GM23338 (cell line): Measurements from ENCODE around the gene CYP2D6. TPM values are rescaled to one million over a fixed set of nuclear protein-coding genes. Genes with fewer than 3 reads are reported as not detected.

Experiments
- ATAC-seq: fragments of 200-7000 bp; cut with Tn5 transposase; 3 replicates; pipeline ENCODE4 v1.9.1; 2020
- DNase-seq: peaks from one replicate; pipeline ENCODE4 v3.0.0-alpha.2; 2015; ENCODE audit warnings: low spot score
- H2AFZ ChIP-seq: fragments of 200-600 bp; sonication (generic); 2 replicates; pipeline ENCODE4 v1.8.0; 2016; ENCODE audit warnings: antibody characterized with exemption, mild to moderate bottlenecking, moderate library complexity
- H3F3A ChIP-seq: fragments of 200-600 bp; sonication (generic); replicated peaks from 2 replicates; pipeline ENCODE4 v1.8.0; 2017; ENCODE audit warnings: antibody characterized with exemption, mixed run types, low read depth
- H3K27ac ChIP-seq: fragments of 200-600 bp; sonication (generic); 2 replicates; pipeline ENCODE4 v1.6.1; 2016; ENCODE audit warnings: low read depth
- H3K27me3 ChIP-seq: fragments of 200-600 bp; sonication (generic); 2 replicates; pipeline ENCODE4 v1.8.0; 2016; ENCODE audit warnings: mild to moderate bottlenecking, mixed run types, moderate library complexity; ENCODE audit not compliant: insufficient read depth
- H3K36me3 ChIP-seq: fragments of 200-600 bp; sonication (generic); 2 replicates; pipeline ENCODE4 v1.8.0; 2016; ENCODE audit warnings: mild to moderate bottlenecking; ENCODE audit not compliant: insufficient read depth
- H3K4me1 ChIP-seq: fragments of 200-600 bp; sonication (generic); 2 replicates; pipeline ENCODE4 v1.8.0; 2016; ENCODE audit warnings: mild to moderate bottlenecking, moderate library complexity; ENCODE audit not compliant: insufficient read depth
- H3K4me2 ChIP-seq: fragments of 200-600 bp; sonication (generic); 2 replicates; pipeline ENCODE4 v1.7.1; 2017; ENCODE audit warnings: mixed run types
- H3K4me3 ChIP-seq: fragments of 200-600 bp; sonication (generic); 2 replicates; pipeline ENCODE4 v1.6.1; 2016; ENCODE audit warnings: mixed run types
- H3K79me2 ChIP-seq: fragments of 200-600 bp; sonication (generic); replicated peaks from 2 replicates; pipeline ENCODE4 v1.8.0; 2017; ENCODE audit warnings: mild to moderate bottlenecking; ENCODE audit not compliant: insufficient read depth
- H3K9me2 ChIP-seq: fragments of 200-600 bp; sonication (generic); 2 replicates; pipeline ENCODE4 v1.8.0; 2017; ENCODE audit not compliant: insufficient read depth
- H4K20me1 ChIP-seq: fragments of 200-600 bp; sonication (generic); replicated peaks from 2 replicates; pipeline ENCODE4 v1.8.0; 2017; ENCODE audit warnings: mild to moderate bottlenecking; ENCODE audit not compliant: insufficient read depth
- H3K27ac Mint-ChIP-seq: 2 replicates; pipeline ENCODE4 v1.8.0; 2020; ENCODE audit warnings: inconsistent platforms, mild to moderate bottlenecking, moderate library complexity, mixed read lengths
- H3K27me3 Mint-ChIP-seq: 3 replicates; pipeline ENCODE4 v1.8.0; 2022; ENCODE audit warnings: low read depth, mild to moderate bottlenecking, moderate library complexity, mixed read lengths, inconsistent platforms; ENCODE audit not compliant: insufficient read depth, poor library complexity
- H3K36me3 Mint-ChIP-seq: 3 replicates; pipeline ENCODE4 v1.8.0; 2021; ENCODE audit warnings: low read depth, mild to moderate bottlenecking, inconsistent platforms, moderate library complexity, mixed read lengths
- H3K4me1 Mint-ChIP-seq: 3 replicates; pipeline ENCODE4 v1.8.0; 2020; ENCODE audit warnings: mild to moderate bottlenecking, inconsistent platforms, mixed read lengths
- H3K4me3 Mint-ChIP-seq: 3 replicates; pipeline ENCODE4 v1.8.0; 2021; ENCODE audit warnings: moderate library complexity, mild to moderate bottlenecking, inconsistent platforms, mixed read lengths
- H3K9me3 Mint-ChIP-seq: 3 replicates; pipeline ENCODE4 v1.8.0; 2020; ENCODE audit warnings: moderate library complexity, mild to moderate bottlenecking, inconsistent platforms, mixed read lengths
- EZH2 ChIP-seq: fragments of 200-600 bp; sonication (generic); IDR thresholded peaks from one replicate; pipeline ENCODE4 v1.8.0; 2017; ENCODE audit warnings: antibody characterized with exemption, mild to moderate bottlenecking, low read depth; ENCODE audit not compliant: unreplicated experiment
- JUNB ChIP-seq: IDR thresholded peaks from one replicate; pipeline ENCODE4 v1.6.1; 2016; ENCODE audit warnings: antibody characterized with exemption; ENCODE audit not compliant: unreplicated experiment
- NANOG ChIP-seq: IDR thresholded peaks from 2 replicates; pipeline ENCODE4 v1.6.1; 2016; ENCODE audit warnings: antibody characterized with exemption, borderline replicate concordance
- POLR2AphosphoS5 ChIP-seq: IDR thresholded peaks from 2 replicates; pipeline ENCODE4 v1.6.1; 2016; ENCODE audit warnings: antibody characterized with exemption, low read depth
- REST ChIP-seq: IDR thresholded peaks from one replicate; pipeline ENCODE4 v1.6.1; 2018; ENCODE audit warnings: antibody characterized with exemption; ENCODE audit not compliant: unreplicated experiment
- polyA plus RNA-seq: library from polyadenylated mRNA; unstranded; fragments of >200 nt; fragmentation: Nextera tagmentation; extraction: Ambion mirVana; gene quantifications from 2 replicates; pipeline ENCODE4 v1.2.1, GENCODE V29; 2016
- total RNA-seq: library from RNA; depleted of rRNA; stranded (reverse); fragments of >200 nt; shearing (Covaris generic); gene quantifications from 2 replicates; pipeline ENCODE4 v1.2.3, GENCODE V29; 2014
- TF ChIP-seq, protein P1 (sequence below), 2 experiments: fragments of 200-600 bp in 1 of 2; sonication (generic) in 1 of 2; conservative IDR thresholded peaks; 2 replicates each; pipeline versions ENCODE4 v1.5.1 to v1.6.1; 2016 to 2017; ENCODE audit warnings: antibody characterized with exemption in 2 of 2, low read depth in 2 of 2, mild to moderate bottlenecking in 2 of 2, moderate library complexity in 1 of 2

CYP2D6 gene
- total and polyA plus RNA-seq, 2 experiments from 2014 or later: 1.2 to 1.3 TPM

DNA sequence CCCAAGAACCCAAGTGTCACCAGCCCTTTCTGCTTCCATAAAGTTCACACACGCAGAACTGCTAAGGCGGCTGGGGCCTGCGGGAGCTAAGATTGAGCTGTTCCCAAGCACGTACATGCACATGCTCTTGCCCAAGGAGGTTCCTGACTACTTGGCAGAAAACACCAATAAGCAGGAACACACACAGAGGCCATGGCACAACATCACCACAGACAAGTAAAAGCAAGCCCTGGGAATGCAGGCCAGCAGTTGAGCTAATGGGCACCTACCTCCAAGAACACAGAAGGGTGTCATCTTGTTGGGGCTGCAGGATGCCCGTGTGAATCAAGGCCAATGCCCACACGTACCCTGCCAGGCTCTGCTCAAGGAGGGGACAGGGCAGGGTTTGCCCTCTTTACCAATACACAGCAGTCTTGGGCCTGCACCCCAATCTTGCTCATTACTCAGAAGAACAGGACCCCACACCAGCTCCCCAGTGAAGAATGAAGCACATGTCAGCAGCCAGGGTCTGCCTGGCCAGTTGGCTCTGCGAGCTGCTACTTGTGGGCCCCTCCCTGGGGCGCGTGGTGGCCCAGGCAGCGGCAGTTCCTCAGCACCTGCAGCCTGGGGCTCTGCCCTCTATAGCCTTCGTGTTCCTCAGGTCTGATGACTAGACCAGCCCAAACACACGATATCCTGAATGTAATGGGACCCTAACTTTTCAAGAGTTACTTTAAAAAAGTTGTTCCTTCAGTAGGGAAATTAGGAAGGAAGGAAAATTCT, 32.3 kb upstream of the CYP2D6 start:
- peaks cover 11% of the 10 kb centered on the region for H3K36me3 Mint-ChIP-seq
- H3K4me2 ChIP-seq: no peak overlapping the region
- no peaks in the 10 kb centered on the region for H3K4me1 ChIP-seq
- no peak for DNase-seq
- ATAC-seq: no peak
- H3K4me3 ChIP-seq: no peak overlapping the region
- no peak overlapping the region for H3K4me3 Mint-ChIP-seq
- peaks cover 14% of the 10 kb centered on the region for H3K27me3 Mint-ChIP-seq
- TF ChIP-seq EZH2: no peak
- TF ChIP-seq NANOG: no peak
- TF ChIP-seq, protein P1, sequence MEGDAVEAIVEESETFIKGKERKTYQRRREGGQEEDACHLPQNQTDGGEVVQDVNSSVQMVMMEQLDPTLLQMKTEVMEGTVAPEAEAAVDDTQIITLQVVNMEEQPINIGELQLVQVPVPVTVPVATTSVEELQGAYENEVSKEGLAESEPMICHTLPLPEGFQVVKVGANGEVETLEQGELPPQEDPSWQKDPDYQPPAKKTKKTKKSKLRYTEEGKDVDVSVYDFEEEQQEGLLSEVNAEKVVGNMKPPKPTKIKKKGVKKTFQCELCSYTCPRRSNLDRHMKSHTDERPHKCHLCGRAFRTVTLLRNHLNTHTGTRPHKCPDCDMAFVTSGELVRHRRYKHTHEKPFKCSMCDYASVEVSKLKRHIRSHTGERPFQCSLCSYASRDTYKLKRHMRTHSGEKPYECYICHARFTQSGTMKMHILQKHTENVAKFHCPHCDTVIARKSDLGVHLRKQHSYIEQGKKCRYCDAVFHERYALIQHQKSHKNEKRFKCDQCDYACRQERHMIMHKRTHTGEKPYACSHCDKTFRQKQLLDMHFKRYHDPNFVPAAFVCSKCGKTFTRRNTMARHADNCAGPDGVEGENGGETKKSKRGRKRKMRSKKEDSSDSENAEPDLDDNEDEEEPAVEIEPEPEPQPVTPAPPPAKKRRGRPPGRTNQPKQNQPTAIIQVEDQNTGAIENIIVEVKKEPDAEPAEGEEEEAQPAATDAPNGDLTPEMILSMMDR (conservative IDR thresholded peaks at IDR 0.05; ENCODE audit: low read depth in 2 of 2): no peak
- H3F3A ChIP-seq: no peaks in the 10 kb centered on the region
- no peak overlapping the region for H3K27ac ChIP-seq
- H2AFZ ChIP-seq: no peak overlapping the region
- no peaks in the 10 kb centered on the region for H3K9me2 ChIP-seq
- H3K4me1 Mint-ChIP-seq: no peaks in the 10 kb centered on the region
- H3K36me3 ChIP-seq: peaks cover 3% of the 10 kb centered on the region; the same call in 1 of the 2 replicates
- peaks cover 13% of the 10 kb centered on the region for H4K20me1 ChIP-seq
- H3K9me3 Mint-ChIP-seq: no peaks in the 10 kb centered on the region; the same call in 2 of the 3 replicates
- H3K27me3 ChIP-seq: no peaks in the 10 kb centered on the region
- H3K27ac Mint-ChIP-seq: no peak overlapping the region
- no peaks in the 10 kb centered on the region; the same call in 1 of the 2 replicates for H3K79me2 ChIP-seq

GRCh38 chr22:42160830-42161696, 30.5 kb upstream of the CYP2D6 start:
- no peak overlapping the region for H3K4me2 ChIP-seq

GRCh38 chr22:42160251-42160650, 29.6 kb upstream of the CYP2D6 start:
- H3K36me3 Mint-ChIP-seq: no peaks in the 10 kb centered on the region; the same call in none of the 3 replicates
- Histone ChIP-seq H3K27ac (no peak overlapping the region), H2AFZ (no peak overlapping the region), H3K4me2 (no peak overlapping the region), H3K36me3 (no peaks in the 10 kb centered on the region), H3F3A (no peaks in the 10 kb centered on the region), H3K9me2 (no peaks in the 10 kb centered on the region), H3K4me1 (no peaks in the 10 kb centered on the region), H3K79me2 (no peaks in the 10 kb centered on the region; the same call in 1 of the 2 replicates), H4K20me1 (peaks cover 7% of the 10 kb centered on the region), H3K27me3 (no peaks in the 10 kb centered on the region), H3K4me3 (no peak overlapping the region)
- DNase-seq: no peak
- no peak overlapping the region for H3K4me3 Mint-ChIP-seq
- H3K4me1 Mint-ChIP-seq: no peaks in the 10 kb centered on the region
- H3K27ac Mint-ChIP-seq: no peak overlapping the region
- ATAC-seq: no peak
- H3K27me3 Mint-ChIP-seq: peaks cover 21% of the 10 kb centered on the region
- no peaks in the 10 kb centered on the region for H3K9me3 Mint-ChIP-seq
- TF ChIP-seq REST: no peak

More at GRCh38 chr22:42160830-42161696, 30.5 kb upstream of the CYP2D6 start:
- DNase-seq: no peak
- no peaks in the 10 kb centered on the region for H3K36me3 ChIP-seq
- Mint-ChIP-seq H3K9me3 (no peaks in the 10 kb centered on the region), H3K4me1 (no peaks in the 10 kb centered on the region), H3K27me3 (peaks cover 20% of the 10 kb centered on the region), H3K4me3 (no peak overlapping the region), H3K36me3 (peaks cover under 1% of the 10 kb centered on the region), H3K27ac (no peak overlapping the region)
- H3K27me3 ChIP-seq: no peaks in the 10 kb centered on the region
- no peaks in the 10 kb centered on the region for H3K9me2 ChIP-seq
- peaks cover 4% of the 10 kb centered on the region for H4K20me1 ChIP-seq
- H3K27ac ChIP-seq: no peak overlapping the region
- no peak overlapping the region for H3K4me3 ChIP-seq
- no peak for ATAC-seq
- H3F3A ChIP-seq: no peaks in the 10 kb centered on the region
- TF ChIP-seq JUNB (no peak), POLR2AphosphoS5 (0 out of 2 replicates have a peak, but pooled peaks have one; percentile 21)
- H3K79me2 ChIP-seq: no peaks in the 10 kb centered on the region; the same call in 1 of the 2 replicates
- H3K4me1 ChIP-seq: no peaks in the 10 kb centered on the region
- H2AFZ ChIP-seq: no peak overlapping the region
